CD4-positive, alpha-beta T cell (primary cell): ENCODE measurements around the gene ACTRT2. TPM values are rescaled to one million over a fixed set of nuclear protein-coding genes. Genes with fewer than 3 reads are reported as not detected.

ENCODE experiments used
- ATAC-seq: fragments of 200-7000 bp; cut with Tn5 transposase; one replicate; pipeline ENCODE4 v1.10.0; 2022; ENCODE audit warnings: mild to moderate bottlenecking; ENCODE audit not compliant: poor library complexity
- CTCF ChIA-PET: fragments of 350-600 bp; sonication (Branson Sonifier 250); formaldehyde crosslinking; loops from one replicate; lab custom pipeline; 2021; ENCODE audit warnings: antibody characterized with exemption, inconsistent platforms; lab: Charles Lee
- POLR2A ChIA-PET: fragments of 350-600 bp; sonication (Branson Sonifier 250); formaldehyde crosslinking; loops from one replicate; lab custom pipeline; 2021; ENCODE audit warnings: antibody characterized with exemption, inconsistent platforms; lab: Charles Lee
- DNase-seq, 14 experiments: peaks; one replicate each; pipeline ENCODE4 v3.0.0-alpha.2; 2013 to 2020; ENCODE audit warnings: mixed read lengths in 2 of 14
- H3K27ac ChIP-seq, 2 donors: one replicate each; pipeline versions ENCODE4 v1.5.1 to v1.7.0; 2013; ENCODE audit warnings: low read length in 2 of 2, low read depth in 1 of 2, mild to moderate bottlenecking in 1 of 2
- H3K27me3 ChIP-seq, 2 experiments: 1 replicate in 1 of 2; 2 replicates in 1 of 2; pipeline versions ENCODE4 v1.6.1 to v1.7.0; 2013; ENCODE audit warnings: low read length in 2 of 2, control low read depth in 1 of 2, mild to moderate bottlenecking in 1 of 2, moderate library complexity in 1 of 2; ENCODE audit not compliant: insufficient read depth in 2 of 2, control insufficient read depth in 1 of 2
- H3K36me3 ChIP-seq: one replicate; pipeline ENCODE4 v1.6.1; 2013; ENCODE audit warnings: low read length, control low read depth; ENCODE audit not compliant: insufficient read depth
- H3K4me1 ChIP-seq: one replicate; pipeline ENCODE4 v1.6.1; 2013; ENCODE audit warnings: low read length, control low read depth; ENCODE audit not compliant: insufficient read depth
- H3K4me3 ChIP-seq: one replicate; pipeline ENCODE4 v1.5.1; 2013; ENCODE audit warnings: mild to moderate bottlenecking, low read length, moderate library complexity
- H3K9me3 ChIP-seq, 2 experiments: 1 replicate in 1 of 2; 2 replicates in 1 of 2; pipeline versions ENCODE4 v1.6.1 to v1.7.0; 2013; ENCODE audit warnings: low read length in 2 of 2, mild to moderate bottlenecking in 2 of 2, control low read depth in 1 of 2, moderate library complexity in 1 of 2; ENCODE audit not compliant: control insufficient read depth in 1 of 2, insufficient read depth in 1 of 2
- H3K27ac Mint-ChIP-seq: one replicate; pipeline ENCODE4 v1.8.0; 2020; ENCODE audit warnings: mixed read lengths
- H3K27me3 Mint-ChIP-seq: one replicate; pipeline ENCODE4 v1.8.0; 2021; ENCODE audit warnings: mixed read lengths
- H3K36me3 Mint-ChIP-seq: one replicate; pipeline ENCODE4 v1.8.0; 2021; ENCODE audit warnings: low read depth, mixed read lengths
- H3K4me1 Mint-ChIP-seq: one replicate; pipeline ENCODE4 v1.8.0; 2021; ENCODE audit warnings: low read depth, mixed read lengths
- H3K4me3 Mint-ChIP-seq: one replicate; pipeline ENCODE4 v1.8.0; 2020; ENCODE audit warnings: mild to moderate bottlenecking, mixed read lengths
- H3K9me3 Mint-ChIP-seq: one replicate; pipeline ENCODE4 v1.8.0; 2020; ENCODE audit warnings: mixed read lengths
- CTCF ChIP-seq: fragments of 200-600 bp; IDR thresholded peaks from one replicate; pipeline ENCODE4 v1.8.0; 2022; ENCODE audit warnings: antibody characterized with exemption, mild to moderate bottlenecking
- intact Hi-C, 2 experiments: fragments of 100-400 bp; cut with DNase I in 1 of 2; cut with micrococcal nuclease in 1 of 2; formaldehyde crosslinking; loops; one replicate each; pipeline versions ENCODE4 v1.15.1 to v1.9.0; 2023 to 2025; cut with DNase I, micrococcal nuclease
- total RNA-seq, 174 experiments: library from RNA in 2 of 174; stranded (reverse) in 2 of 174; gene quantifications; one replicate each; pipeline ENCODE4 v1.2.3 and lab custom pipeline; 2021 to 2026

Gene ACTRT2
- total RNA-seq, 2 experiments from 2014 or later, result not detected

- Mint-ChIP-seq H3K36me3 (no peaks in the 10 kb centered on the region), H3K27ac (no peak overlapping the region), H3K9me3 (no peaks in the 10 kb centered on the region), H3K27me3 (peaks cover 15% of the 10 kb centered on the region), H3K4me3 (peak overlapping the region; percentile 38), H3K4me1 (no peaks in the 10 kb centered on the region)
- intact Hi-C loops, result no loop called here
- H3K27ac ChIP-seq, result no peak overlapping the region
- DNase-seq, result no peak
- no peaks in the 10 kb centered on the region for H3K36me3 ChIP-seq
- no peak overlapping the region for H3K4me3 ChIP-seq
- no peak for TF ChIP-seq CTCF
- ChIA-PET POLR2A (no interaction called here), CTCF (no interaction called here)
- H3K27me3 ChIP-seq, result peaks cover 17 to 32% of the 10 kb centered on the region in 2 experiments
- no peak for ATAC-seq
- peaks cover 10% of the 10 kb centered on the region for H3K4me1 ChIP-seq
- H3K9me3 ChIP-seq, result peaks cover 0 to 12% of the 10 kb centered on the region in 2 experiments
These were observed 44.5 kb downstream of the ACTRT2 start for GRCh38 chr1:3065797-3066196.

- TF ChIP-seq CTCF, result no peak
- Histone ChIP-seq H3K4me3 (no peak overlapping the region), H3K36me3 (no peaks in the 10 kb centered on the region), H3K27me3 (peaks cover 22 to 37% of the 10 kb centered on the region in 2 experiments), H3K4me1 (peaks cover 13% of the 10 kb centered on the region), H3K9me3 (peaks cover 0 to 14% of the 10 kb centered on the region in 2 experiments), H3K27ac (no peak overlapping the region)
- intact Hi-C loops, result no loop called here
- DNase-seq (no peak), ATAC-seq (no peak)
- Mint-ChIP-seq H3K27me3 (peaks cover 15% of the 10 kb centered on the region), H3K9me3 (no peaks in the 10 kb centered on the region), H3K4me1 (no peaks in the 10 kb centered on the region), H3K4me3 (peak overlapping the region; percentile 38), H3K36me3 (no peaks in the 10 kb centered on the region), H3K27ac (no peak overlapping the region)
- CTCF ChIA-PET, result no interaction called here
- POLR2A ChIA-PET, result no interaction called here
These were observed 45.0 kb downstream of the ACTRT2 start for GRCh38 chr1:3066250-3066711.

DNA sequence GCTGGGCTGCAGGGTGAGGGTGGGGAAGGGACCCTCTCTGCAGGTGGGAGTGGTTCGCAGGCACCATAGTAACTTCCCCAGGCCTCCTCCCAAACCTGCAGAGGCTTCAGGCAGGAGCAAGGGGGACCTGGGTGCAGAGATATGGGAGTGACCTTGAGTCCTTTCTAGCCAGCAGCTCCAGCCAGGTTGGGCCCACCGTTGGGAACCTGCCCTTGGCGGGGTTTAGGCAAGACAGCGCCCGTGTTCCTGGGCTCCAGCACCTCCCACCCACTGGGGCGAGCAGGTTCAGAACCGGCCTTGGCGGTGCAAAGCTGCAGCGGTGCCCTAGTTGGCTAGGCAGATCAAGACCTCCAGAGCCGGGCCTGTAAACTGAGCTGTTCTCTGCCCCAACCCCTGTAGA is 45.6 kb downstream of the ACTRT2 start:
- H3K4me3 Mint-ChIP-seq, result no peak overlapping the region
- no peaks in the 10 kb centered on the region for H3K9me3 Mint-ChIP-seq
- no peak overlapping the region for H3K27ac Mint-ChIP-seq

More for the DNA sequence above, 45.6 kb downstream of the ACTRT2 start:
- peaks cover 15% of the 10 kb centered on the region for H3K4me1 ChIP-seq
- peaks cover 0 to 20% of the 10 kb centered on the region in 2 experiments for H3K9me3 ChIP-seq
- POLR2A ChIA-PET, result no interaction called here
- DNase-seq, result no peak
- no peak overlapping the region for H3K4me3 ChIP-seq
- peaks cover 27 to 42% of the 10 kb centered on the region in 2 experiments for H3K27me3 ChIP-seq
- no peak overlapping the region for H3K27ac ChIP-seq
- H3K36me3 ChIP-seq, result no peaks in the 10 kb centered on the region
- no peaks in the 10 kb centered on the region for H3K4me1 Mint-ChIP-seq
- TF ChIP-seq CTCF, result no peak
- CTCF ChIA-PET, result no interaction called here
- H3K36me3 Mint-ChIP-seq, result no peaks in the 10 kb centered on the region
- no peak for ATAC-seq
- intact Hi-C loops, result no loop called here
- peaks cover 15% of the 10 kb centered on the region for H3K27me3 Mint-ChIP-seq
